GM12874 (cell line): Measurements from ENCODE around the gene NRAP.

Source experiments
- TF ChIP-seq, protein P1 (sequence below): IDR thresholded peaks from 2 replicates; pipeline ENCODE4 v1.5.1; 2011; ENCODE audit warnings: low read depth, mild to moderate bottlenecking, control low read depth, low read length, moderate library complexity; ENCODE audit not compliant: insufficient read depth

NRAP gene

DNA sequence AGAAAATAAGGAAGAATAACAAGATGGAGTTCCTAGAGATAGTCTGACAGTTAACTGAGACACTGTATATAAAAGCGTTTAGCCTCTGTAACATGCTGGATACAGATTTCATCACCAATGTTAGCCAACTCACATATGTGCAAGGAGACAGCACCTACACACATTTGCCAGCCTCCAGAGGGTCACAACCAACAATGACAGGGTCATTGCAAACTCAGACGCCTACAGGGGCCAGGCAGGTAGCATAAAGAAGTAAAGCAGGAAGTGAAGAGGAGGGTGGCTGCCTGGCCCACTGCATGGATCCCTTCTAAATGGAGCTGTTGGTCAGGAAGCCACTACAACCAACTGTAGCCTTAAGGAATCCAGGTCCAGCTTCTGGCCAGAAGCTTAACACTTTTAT lies 50.4 kb downstream of the NRAP start:
- TF ChIP-seq, protein P1, sequence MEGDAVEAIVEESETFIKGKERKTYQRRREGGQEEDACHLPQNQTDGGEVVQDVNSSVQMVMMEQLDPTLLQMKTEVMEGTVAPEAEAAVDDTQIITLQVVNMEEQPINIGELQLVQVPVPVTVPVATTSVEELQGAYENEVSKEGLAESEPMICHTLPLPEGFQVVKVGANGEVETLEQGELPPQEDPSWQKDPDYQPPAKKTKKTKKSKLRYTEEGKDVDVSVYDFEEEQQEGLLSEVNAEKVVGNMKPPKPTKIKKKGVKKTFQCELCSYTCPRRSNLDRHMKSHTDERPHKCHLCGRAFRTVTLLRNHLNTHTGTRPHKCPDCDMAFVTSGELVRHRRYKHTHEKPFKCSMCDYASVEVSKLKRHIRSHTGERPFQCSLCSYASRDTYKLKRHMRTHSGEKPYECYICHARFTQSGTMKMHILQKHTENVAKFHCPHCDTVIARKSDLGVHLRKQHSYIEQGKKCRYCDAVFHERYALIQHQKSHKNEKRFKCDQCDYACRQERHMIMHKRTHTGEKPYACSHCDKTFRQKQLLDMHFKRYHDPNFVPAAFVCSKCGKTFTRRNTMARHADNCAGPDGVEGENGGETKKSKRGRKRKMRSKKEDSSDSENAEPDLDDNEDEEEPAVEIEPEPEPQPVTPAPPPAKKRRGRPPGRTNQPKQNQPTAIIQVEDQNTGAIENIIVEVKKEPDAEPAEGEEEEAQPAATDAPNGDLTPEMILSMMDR: no peak

DNA sequence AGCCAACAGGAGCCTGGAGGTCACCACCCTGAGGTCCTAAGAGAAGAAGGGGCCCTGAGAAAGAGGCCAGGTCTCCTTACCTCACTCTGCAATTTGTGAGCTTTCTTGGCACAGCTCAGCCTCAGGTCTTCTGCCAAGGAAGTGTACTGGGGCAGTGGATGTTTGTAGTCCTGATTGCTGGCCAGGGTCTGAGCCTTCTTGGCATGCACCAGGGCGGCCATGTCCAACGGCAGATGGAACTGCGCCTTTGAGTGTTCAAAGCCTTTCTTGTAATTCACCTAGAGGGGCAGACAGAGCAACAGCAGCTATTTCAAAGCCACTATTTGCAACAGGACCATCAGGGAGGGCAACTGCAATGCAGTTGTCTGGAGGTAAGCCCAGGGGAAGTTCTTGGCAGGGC lies 51.7 kb downstream of the NRAP start:
- TF ChIP-seq, protein P1: no peak

DNA sequence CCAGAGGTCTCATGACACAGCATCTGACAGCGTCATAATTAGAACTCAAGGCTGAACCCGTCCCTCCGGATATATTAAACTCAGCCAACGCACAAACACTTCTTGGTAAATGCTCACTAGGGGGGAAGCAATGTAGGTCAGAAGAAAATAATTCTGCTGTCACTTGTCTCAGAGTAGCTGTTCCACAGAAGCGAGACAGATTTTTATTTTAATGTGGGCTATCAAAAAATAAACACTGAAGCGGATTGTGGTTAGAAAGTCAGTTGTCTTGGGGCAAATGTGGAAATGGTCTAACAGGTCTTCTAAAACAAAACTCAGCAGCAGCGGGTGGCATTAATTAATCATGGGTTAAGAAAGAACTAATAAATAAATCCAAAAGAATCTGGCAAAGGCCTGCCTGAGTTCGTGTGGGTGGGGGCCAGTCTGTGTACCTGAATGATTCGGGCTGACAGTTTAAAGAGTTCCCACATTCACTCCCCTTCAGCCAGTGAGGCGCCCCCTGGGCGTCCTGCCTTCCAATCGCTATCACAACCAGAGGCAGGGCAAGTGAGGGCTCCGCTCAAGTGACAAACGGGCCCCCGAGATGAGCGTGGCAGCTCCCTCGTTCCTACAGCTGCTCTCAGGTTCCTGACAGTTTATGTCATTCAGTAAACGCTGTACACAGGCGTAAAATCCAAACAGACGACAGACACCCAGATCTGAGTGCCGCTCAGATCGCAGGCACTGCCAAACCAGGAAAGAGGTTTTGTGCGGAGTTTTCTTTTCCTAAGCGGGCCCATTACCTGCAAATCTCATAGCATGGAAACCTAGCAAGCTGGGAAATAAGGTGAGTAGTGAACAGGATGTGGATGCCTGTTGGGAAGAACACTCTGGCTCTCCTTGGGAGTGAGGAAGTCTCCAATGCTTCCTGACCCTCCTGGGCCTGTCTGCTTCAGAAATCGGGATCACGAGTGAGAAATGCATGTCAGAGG lies 52.9 kb downstream of the NRAP start:
- TF ChIP-seq, protein P1: no peak

DNA sequence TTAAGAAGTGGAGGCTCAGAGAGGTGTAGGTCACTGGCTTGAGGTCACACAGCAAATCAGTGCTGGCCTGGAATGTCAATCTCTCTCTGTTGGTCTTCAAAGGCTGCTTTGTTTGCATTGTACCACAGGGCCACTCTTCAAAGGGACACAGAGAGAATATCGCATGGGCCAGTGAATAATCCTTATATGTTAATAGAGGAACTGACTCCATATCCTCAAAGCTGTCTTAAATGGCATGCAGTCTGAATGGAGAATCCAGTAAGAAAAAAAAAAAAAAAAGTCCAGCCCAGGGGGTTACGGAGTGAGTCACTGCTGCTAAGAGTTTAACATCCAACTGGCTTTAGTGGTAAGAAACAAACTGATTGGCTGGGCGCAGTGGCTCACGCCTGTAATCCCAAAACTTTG lies 54.1 kb downstream of the NRAP start:
- TF ChIP-seq, protein P1: no peak

DNA sequence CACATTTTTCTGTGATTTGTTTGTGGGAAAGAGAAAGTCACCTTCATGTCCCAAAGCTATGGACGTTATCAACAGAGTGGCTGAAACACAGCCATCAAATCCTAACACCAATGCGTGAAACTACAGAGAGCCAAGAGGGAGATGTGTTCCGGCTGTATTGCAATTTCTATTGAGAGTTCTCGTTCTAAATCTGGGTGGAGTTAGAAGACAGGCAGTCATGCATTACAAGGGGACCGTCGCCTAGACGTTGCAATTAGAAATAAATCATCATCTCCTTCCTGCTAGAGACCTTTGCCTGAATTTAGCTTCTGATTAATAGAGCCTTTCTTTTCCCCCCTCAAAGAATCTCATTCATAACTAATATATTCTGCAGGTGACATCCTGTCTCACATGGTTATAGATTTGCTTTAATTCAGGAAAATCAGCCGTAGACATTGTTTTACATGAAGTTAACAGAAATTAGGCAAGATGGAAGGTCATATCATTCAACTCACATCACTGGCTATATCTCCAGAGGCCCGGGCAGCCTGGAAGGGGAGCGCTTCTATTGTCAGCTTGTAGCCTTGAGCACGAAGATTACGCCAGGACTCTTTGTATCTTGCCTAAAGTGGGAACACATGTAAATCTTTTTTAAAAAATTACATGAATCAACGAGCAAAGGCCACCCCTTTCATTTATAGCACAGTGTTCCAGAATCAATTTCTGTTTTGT lies 58.4 kb downstream of the NRAP start:
- TF ChIP-seq, protein P1: no peak

DNA sequence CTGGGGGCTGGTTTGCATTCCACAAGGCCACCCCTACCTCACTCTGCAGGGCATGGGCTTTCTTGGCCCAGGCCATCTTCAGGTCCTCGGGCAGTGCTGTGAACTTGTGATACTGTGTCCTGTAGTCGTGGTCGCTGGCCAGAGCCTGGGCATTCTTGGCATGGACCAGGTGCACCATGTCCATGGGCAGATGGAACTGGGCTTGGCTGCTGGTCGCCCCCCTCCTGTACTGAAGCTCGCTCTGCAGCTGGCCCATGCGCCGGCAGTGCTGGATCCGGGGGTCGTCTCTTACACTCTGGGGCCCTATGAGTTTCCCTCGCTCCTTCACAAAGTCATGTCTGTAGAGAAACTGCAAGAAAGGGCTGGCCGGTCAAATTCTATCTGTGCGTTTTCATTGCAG lies 59.3 kb downstream of the NRAP start:
- TF ChIP-seq, protein P1: no peak

DNA sequence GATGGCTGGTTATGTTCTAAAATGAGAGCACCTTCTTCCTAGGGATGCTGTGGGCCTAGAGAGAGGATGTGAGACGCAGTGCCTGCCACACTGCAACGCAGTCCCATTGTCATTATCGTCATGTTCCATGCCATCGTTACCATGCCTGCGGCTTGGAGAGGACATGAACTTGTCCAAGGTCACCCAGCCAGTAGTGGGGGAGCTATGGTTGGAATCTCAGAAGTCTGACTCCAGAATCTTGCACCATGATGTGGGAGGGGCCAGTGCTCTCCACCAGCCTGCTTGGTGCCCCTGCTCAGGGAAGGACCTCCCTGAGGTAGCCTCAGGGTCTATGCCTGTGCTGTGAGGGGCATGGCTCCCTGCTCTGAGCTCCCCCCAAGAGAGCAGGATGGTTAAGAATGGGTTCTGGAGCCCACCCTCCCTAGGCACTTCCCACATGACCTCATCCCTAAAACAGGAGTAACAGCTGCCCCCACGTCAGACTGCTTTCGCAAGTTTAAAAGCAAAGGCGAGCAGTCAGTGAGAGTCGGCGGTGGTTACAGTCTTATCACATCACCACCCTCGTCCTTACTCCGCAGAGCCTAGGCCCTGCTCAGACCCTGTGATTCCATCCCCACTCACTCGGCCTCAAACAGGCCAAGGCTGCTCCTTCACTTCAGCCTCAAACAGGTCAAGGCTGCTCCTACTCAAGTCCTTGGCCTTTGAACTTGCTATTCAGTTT lies 60.6 kb downstream of the NRAP start:
- TF ChIP-seq, protein P1: no peak
